Mesodermal cell (in vitro differentiated cells): ENCODE data around the gene BAMBI.
A peak's percentile ranks its signal among the peaks of the same experiment; 100 is the strongest.
"Not testable (repeated sequence)": the region's sequence is repeated elsewhere in the genome, so short reads cannot be mapped to it uniquely, and the experiment has no call there.

Source experiments
- H3K27ac ChIP-seq: 2 replicates; pipeline ENCODE4 v1.7.0; 2013; ENCODE audit warnings: mild to moderate bottlenecking, low read depth, low read length, moderate library complexity; ENCODE audit not compliant: severe bottlenecking
- H3K36me3 ChIP-seq: 2 replicates; pipeline ENCODE4 v1.7.1; 2013; ENCODE audit warnings: mild to moderate bottlenecking, low read length, moderate library complexity; ENCODE audit not compliant: control insufficient read depth, insufficient read depth
- H3K4me1 ChIP-seq: one replicate; pipeline ENCODE4 v1.7.1; 2013; ENCODE audit warnings: mild to moderate bottlenecking, low read length; ENCODE audit not compliant: insufficient read depth, control insufficient read depth, poor library complexity, severe bottlenecking
- H3K4me3 ChIP-seq: 2 replicates; pipeline ENCODE4 v1.7.0; 2013; ENCODE audit warnings: low read length, control low read depth, mild to moderate bottlenecking; ENCODE audit not compliant: insufficient read depth, poor library complexity, severe bottlenecking; ENCODE audit errors: extremely low read depth
- H3K9me3 ChIP-seq: 2 replicates; pipeline ENCODE4 v1.7.1; 2013; ENCODE audit warnings: mild to moderate bottlenecking, low read length, moderate library complexity; ENCODE audit not compliant: control insufficient read depth
- WGBS, 2 experiments: methylation state at CpG; one replicate each; pipeline ENCODE4 v1.1.5; 2013; ENCODE audit warnings: missing lambda C conversion rate in 2 of 2; ENCODE audit not compliant: insufficient coverage in 2 of 2; 5-methylcytosine and 5-hydroxymethylcytosine counted together

The BAMBI gene

DNA sequence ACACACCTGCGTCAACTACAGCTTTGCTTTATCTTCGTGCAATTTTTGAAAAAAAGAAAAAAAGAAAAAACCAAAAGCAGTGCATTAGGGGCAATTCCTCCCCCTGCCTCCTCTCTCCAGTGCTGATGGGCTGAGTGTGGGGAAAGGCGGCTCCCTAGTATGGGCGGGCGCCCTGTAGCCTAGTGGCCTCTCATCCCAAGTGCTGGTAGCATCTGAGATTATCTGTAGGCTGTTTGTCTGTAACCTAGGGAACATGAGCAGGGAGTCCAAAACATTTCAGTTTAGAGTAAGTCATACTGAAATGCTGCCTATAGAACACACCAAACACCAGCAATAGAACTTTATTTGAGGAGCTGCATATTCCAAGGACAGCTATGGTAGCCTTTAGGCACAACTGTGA lies 24.6 kb upstream of the BAMBI start:
- no peaks in the 10 kb centered on the region for H3K4me1 ChIP-seq
- WGBS, 2 experiments = 100% methylated on average over 1 to 2 of the region's 5 CpGs
- no peak overlapping the region for H3K27ac ChIP-seq
- no peaks in the 10 kb centered on the region for H3K36me3 ChIP-seq
- no peak overlapping the region for H3K4me3 ChIP-seq
- H3K9me3 ChIP-seq = peaks cover 13% of the 10 kb centered on the region

DNA sequence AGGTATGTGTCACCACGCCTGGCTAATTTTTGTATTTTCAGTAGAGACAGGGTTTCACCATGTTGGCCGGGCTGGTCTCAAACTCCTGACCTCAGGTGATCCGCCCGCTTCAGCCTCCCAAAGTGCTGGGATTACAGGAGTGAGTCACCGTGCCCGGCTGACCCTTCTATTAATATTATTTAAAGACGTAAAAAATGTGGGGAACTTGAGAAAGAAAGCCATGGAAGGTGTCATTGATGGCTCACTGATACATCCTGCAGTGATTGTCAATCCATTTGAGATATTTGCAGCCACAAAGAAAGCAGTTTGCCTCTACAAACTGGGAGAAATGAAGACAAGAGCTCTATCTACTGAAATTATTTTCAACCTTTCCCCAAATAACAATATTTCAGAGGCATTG lies 18.5 kb upstream of the BAMBI start:
- 100% methylated on average over 3 of the region's 7 CpGs; no CpG with 5 or more reads in 1 of the 2 experiments for WGBS, 2 experiments
- H3K36me3 ChIP-seq, H3K4me3 ChIP-seq, H3K9me3 ChIP-seq, H3K27ac ChIP-seq: not testable (repeated sequence)
- peaks cover 13% of the 10 kb centered on the region for H3K4me1 ChIP-seq

DNA sequence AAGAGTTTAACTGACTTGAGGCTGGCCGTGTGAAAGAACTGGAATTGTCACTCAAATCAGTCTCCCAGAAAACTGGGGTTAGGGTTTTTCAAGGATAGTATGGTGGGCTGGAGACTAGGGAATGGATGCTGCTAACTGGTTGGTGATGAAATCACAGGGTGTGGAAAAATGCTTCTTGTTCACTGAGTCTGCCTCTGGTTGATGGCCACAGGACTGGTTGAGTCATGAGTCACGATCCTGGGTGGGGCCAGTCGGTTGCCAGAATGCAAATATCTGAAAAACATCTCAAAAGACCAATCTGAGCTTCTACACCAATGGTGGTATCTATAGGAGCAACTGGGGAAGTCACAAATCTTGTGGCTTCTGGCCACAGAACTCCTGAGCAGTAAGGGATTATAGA lies 16.3 kb upstream of the BAMBI start:
- WGBS, 2 experiments = 47 to 89% methylated on average over 1 to 3 of the region's 3 CpGs
- no peak overlapping the region for H3K4me3 ChIP-seq
- no peaks in the 10 kb centered on the region for H3K36me3 ChIP-seq
- H3K9me3 ChIP-seq = no peaks in the 10 kb centered on the region
- no peak overlapping the region for H3K27ac ChIP-seq
- peaks cover 22% of the 10 kb centered on the region for H3K4me1 ChIP-seq

DNA sequence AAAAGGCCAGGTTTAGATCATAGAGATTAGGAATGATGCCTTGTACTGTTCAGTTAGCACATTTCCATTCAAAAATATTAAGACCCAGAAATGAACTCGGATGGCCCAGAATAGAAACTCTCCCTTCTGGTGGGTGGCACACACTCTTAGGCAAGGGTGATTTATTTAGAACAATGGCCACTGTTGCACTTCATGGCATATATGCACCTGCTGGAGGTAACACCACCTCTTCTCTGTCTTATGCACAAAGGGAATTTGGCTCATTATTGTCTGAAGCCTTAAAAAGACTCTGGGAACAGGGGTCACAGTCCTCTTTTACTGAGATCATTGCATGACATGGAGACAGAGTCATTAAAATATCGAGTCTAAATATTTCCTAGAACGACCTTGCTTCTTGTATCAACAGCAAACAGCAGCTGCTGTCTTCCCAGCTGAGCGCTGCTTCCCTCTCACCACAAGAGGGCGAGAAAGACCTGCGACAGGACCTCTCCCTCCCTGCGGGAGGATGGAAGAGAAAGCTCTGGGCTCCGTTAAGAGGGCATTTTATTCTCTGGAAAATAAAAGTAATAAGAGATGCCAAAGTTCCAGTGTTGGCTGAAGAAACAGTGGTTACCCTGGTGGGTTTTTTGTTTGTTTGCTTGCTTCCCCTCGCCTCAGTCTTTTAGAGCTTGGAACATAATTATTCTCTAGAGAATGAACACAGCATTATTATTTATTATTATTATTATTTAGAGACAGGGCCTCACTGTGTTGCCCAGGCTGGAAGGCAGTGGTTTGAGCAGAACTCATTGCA lies 13.5 kb upstream of the BAMBI start:
- WGBS, 2 experiments = 0 to 11% methylated on average over 1 to 6 of the region's 9 CpGs
- peak overlapping the region; percentile 74 for H3K27ac ChIP-seq
- peaks cover 33% of the 10 kb centered on the region for H3K4me1 ChIP-seq
- H3K4me3 ChIP-seq = no peak overlapping the region
- H3K9me3 ChIP-seq = no peaks in the 10 kb centered on the region
- H3K36me3 ChIP-seq = no peaks in the 10 kb centered on the region

DNA sequence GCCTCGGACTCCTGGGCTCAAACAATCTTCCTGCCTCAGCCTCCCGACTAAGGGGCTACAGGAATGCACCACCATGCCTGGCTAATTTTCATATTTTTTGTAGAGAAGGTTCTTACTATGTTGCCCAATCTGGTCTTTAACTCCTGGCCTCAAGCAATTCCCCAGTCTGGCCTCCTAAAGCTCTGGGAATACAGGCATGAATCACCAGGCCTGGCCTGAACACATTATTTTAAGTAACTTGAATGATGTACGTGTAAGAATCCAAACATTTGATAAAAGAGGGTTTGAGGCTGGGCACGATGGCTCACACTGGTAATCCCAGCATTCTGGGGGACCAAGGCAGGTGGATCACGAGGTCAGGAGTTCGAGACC lies 13.0 kb upstream of the BAMBI start:
- H3K4me3 ChIP-seq = no peak overlapping the region

DNA sequence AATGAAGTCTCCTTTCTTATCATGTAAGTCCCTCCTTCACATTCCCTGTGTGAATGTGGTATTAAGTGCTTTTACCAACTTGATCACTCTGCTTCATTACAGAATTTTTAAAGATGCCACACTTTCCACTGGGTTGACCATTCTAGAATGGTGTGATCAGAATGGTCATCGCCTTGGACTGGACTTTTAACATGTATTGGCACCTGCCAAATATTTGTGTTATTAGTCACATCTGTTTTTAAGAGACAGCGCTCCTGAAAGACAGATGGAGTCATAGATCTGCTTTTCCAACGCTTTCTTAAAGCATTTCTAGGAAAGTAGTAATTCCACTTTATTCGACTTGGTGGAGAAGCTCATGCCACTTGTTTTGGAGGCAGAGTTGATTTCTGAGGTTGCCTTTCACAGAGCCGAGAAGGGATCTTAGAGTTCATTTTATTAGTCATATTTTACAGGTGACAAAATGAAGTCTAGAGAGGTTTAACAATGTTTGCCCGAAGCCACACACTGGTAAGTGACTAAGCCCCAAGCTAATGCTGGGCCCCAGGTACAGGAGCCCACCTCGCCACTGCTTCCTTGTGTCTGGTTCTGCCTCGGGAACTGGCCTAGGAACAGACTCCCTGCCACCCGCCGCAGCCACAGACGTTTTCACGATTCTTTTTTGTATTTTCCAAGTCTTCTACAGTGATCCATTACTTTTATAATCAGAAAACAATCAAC lies 10.4 kb upstream of the BAMBI start:
- Histone ChIP-seq H3K9me3 (no peaks in the 10 kb centered on the region), H3K36me3 (no peaks in the 10 kb centered on the region), H3K4me1 (peaks cover 22% of the 10 kb centered on the region), H3K4me3 (no peak overlapping the region), H3K27ac (no peak overlapping the region)
- WGBS, 2 experiments = 87 to 93% methylated on average over 10 to 12 of the region's 12 CpGs

More for the DNA sequence above, 13.0 kb upstream of the BAMBI start:
- Histone ChIP-seq H3K9me3 (no peaks in the 10 kb centered on the region), H3K27ac (peak overlapping the region; percentile 74), H3K36me3 (no peaks in the 10 kb centered on the region), H3K4me1 (peaks cover 33% of the 10 kb centered on the region)
- WGBS, 2 experiments = 83 to 89% methylated on average over 3 to 5 of the region's 6 CpGs

DNA sequence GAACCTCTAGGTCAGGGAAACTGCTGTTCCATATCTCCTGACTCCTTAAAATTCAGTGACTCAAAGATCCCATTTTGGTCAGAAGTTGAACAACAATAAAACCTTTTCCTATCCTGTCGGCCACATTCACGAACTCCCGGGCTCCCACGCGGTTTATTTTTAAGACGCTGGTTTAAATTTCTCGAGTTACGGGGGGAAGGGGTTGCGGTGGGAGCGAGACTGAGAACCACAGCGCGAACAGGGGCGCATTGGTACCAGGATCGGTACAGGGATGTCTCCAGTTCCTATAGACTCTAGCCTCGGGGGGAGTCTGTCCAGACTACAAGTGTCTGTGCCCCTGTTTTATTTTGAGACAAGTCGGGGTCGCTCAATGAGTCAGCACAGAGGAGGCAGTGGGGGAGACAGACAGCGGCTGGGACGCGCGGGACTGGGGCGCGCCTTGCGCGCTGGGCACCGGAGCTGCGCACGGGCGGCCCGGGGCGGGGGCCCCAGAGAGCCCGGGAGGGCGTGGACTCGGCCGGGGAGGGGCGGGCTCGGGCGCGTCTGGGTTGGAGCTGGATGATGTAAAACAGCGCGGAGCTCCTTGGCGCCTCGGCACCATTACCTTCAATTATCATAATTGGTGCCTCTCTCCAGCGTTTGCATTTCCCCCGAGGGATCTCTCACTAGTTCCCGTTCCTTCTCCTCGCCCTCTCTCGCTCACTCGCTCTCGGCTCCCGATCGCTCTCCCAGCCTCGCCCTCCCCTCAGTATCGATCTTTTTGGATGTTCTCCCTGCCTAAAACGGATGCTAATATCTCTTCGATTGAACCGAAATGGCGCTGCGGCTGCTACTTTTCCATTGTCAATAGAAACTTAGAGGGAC lies 8.7 kb upstream of the BAMBI start:
- Histone ChIP-seq H3K4me3 (peak overlapping the region; percentile 50), H3K27ac (peak overlapping the region; percentile 95), H3K36me3 (no peaks in the 10 kb centered on the region), H3K9me3 (no peaks in the 10 kb centered on the region), H3K4me1 (peaks cover 20% of the 10 kb centered on the region)
- WGBS, 2 experiments = 3% methylated on average over 47 to 58 of the region's 59 CpGs

DNA sequence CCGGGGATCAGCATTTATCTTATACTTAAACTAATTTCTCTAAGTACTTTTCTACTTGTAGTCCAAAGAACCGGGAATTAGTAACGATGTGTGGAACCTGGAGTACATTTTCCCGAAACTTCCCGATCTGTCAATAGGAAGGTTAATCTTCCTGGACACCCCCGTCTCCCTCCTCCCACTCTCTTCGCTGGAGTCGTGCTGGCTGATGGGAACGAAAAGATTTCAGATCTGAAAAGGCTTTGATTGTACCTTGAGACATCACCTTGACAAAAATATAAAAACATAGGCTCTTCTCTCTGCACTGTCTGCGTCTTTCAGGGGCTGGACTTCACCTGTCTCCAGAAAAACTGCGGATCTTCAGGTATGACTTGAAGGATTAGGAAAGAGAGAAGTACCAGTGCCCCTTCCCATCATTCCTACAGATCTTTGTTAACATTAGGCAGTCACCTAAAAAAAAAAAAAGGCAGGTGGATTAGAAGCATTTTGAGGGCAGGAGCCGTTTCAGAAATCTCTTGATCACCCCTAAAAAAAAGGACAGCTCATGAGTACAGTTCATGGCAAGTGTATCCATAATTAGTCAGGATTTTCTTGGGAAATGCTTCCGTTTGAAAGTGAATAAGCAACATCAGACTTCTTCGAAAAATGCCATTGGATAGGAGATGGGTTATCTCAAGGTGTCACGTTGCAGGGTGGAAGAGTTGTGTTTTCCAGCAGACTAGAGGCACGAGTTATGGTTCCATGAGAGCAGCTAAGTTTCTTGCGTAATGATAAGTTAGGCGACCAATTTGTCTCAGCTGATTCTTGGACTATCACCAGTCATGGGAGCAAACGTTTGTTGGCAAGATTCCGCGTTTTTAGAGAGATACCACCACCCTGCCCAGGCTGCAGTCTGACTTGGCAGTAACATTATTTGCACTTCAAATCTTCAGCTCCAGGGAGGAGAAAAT lies 7.8 kb upstream of the BAMBI start:
- H3K36me3 ChIP-seq = no peaks in the 10 kb centered on the region
- H3K4me3 ChIP-seq = peak overlapping the region; percentile 50
- WGBS, 2 experiments = 58 to 67% methylated on average over 15 to 17 of the region's 21 CpGs
- peak overlapping the region; percentile 95 for H3K27ac ChIP-seq
- H3K9me3 ChIP-seq = no peaks in the 10 kb centered on the region
- H3K4me1 ChIP-seq = peaks cover 16% of the 10 kb centered on the region

DNA sequence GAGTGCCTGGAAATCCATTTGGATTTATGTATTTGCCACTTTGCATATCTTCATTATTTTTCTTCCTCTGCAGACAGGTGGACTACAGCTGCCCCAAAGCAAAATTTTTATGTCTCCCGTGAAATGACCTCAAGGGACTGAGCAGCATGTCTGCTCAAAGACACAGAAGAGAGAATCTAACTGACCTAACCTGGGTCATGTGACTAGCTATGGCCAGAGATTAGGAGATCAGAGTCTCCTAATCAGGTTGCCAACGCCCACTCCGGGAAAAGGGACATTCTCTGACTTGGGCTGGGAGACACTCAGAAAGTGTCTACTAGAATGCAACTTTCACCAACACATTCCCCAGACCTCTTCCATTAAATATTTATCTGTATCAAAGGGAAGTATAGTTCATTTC lies 2.5 kb upstream of the BAMBI start:
- H3K36me3 ChIP-seq = peaks cover 20% of the 10 kb centered on the region
- no peak overlapping the region for H3K4me3 ChIP-seq
- H3K9me3 ChIP-seq = no peaks in the 10 kb centered on the region
- H3K27ac ChIP-seq = no peak overlapping the region
- peaks cover 5% of the 10 kb centered on the region for H3K4me1 ChIP-seq
- WGBS, 2 experiments = 79 to 85% methylated on average over 2 to 3 of the region's 3 CpGs
